Body of pancreas (tissue), 4 donors: Measurements from ENCODE around the gene METTL2A. TPM values are rescaled to one million over a fixed set of nuclear protein-coding genes. Genes with fewer than 3 reads are reported as not detected.
"Not testable (repeated sequence)": the region's sequence is repeated elsewhere in the genome, so short reads cannot be mapped to it uniquely, and the experiment has no call there.

Experiments
- ATAC-seq: fragments of 150-250 bp; one replicate; pipeline ENCODE4 v1.9.1; 2016
- DNase-seq, 4 donors: peaks; one replicate each; pipeline ENCODE4 v3.0.0-alpha.2; 2019
- H3K27ac ChIP-seq, 4 donors: fragments of 200-600 bp; sonication (generic); 1 replicate in 3 of 4; 2 replicates in 1 of 4; pipeline versions ENCODE4 v1.5.1 to v1.6.1; 2016 to 2019; ENCODE audit warnings: mild to moderate bottlenecking in 1 of 4, mixed read lengths in 1 of 4, moderate library complexity in 1 of 4
- H3K27me3 ChIP-seq, 2 donors: fragments of 200-600 bp; sonication (generic); one replicate each; pipeline ENCODE4 v1.6.0; 2016; ENCODE audit warnings: mild to moderate bottlenecking in 1 of 2
- H3K36me3 ChIP-seq, 2 donors: fragments of 200-600 bp; sonication (generic); replicated peaks in 1 of 2; 2 replicates each; pipeline ENCODE4 v1.5.1; 2016; ENCODE audit warnings: low read depth in 2 of 2; ENCODE audit not compliant: insufficient read depth in 1 of 2
- H3K4me1 ChIP-seq: fragments of 200-600 bp; sonication (generic); one replicate; pipeline ENCODE4 v1.6.0; 2016
- H3K4me3 ChIP-seq, 2 donors: fragments of 200-600 bp; sonication (generic); 1 replicate in 1 of 2; 2 replicates in 1 of 2; pipeline ENCODE4 v1.5.1; 2016 to 2019
- H3K9me3 ChIP-seq, 3 donors: fragments of 200-600 bp; sonication (generic); 1 replicate in 2 of 3; 2 replicates in 1 of 3; pipeline ENCODE4 v1.5.1; 2016
- CTCF ChIP-seq, 7 experiments: fragments of 450-650 bp in 4 of 7; fragments of 200-600 bp in 3 of 7; sonication (generic) in 3 of 7; IDR thresholded peaks; one replicate each; pipeline ENCODE4 v1.5.1; 2016 to 2019; ENCODE audit warnings: antibody characterized with exemption in 7 of 7
- POLR2A ChIP-seq, 3 donors: fragments of 450-650 bp; IDR thresholded peaks; one replicate each; pipeline ENCODE4 v1.6.1; 2016; ENCODE audit warnings: antibody characterized with exemption in 3 of 3, mild to moderate bottlenecking in 2 of 3
- WGBS, 2 donors: methylation state at CpG; one replicate each; pipeline ENCODE4 v1.1.5; 2017; 5-methylcytosine and 5-hydroxymethylcytosine counted together
- intact Hi-C: fragments of 100-400 bp; cut with DNase I; formaldehyde crosslinking; loops from one replicate; pipeline ENCODE4 v1.15.1; 2023
- total RNA-seq, 2 donors: library from RNA; depleted of rRNA; stranded (reverse); fragments of >200 nt; gene quantifications; one replicate each; pipeline ENCODE4 v1.1.0, GENCODE V29; 2016

Gene METTL2A
- total RNA-seq, 2 donors from 2014 or later, result 0.99 to 14.0 TPM

GRCh38 chr17:62444063-62444462 lies 20.4 kb downstream of the METTL2A start:
- ATAC-seq, result no peak
- TF ChIP-seq POLR2A (IDR thresholded peaks at IDR 0.05) (no peak), CTCF (IDR thresholded peaks at IDR 0.05) (no peak)
- H3K9me3 ChIP-seq, result no peaks in the 10 kb centered on the region
- 96 to 100% methylated on average over 4 of the region's 4 CpGs for WGBS, 2 donors
- intact Hi-C loops, result no loop called here
- no peak overlapping the region for H3K4me3 ChIP-seq
- no peaks in the 10 kb centered on the region for H3K27me3 ChIP-seq
- H3K27ac ChIP-seq, result no peak overlapping the region
- H3K4me1 ChIP-seq, result no peaks in the 10 kb centered on the region
- peaks cover 0 to 14% of the 10 kb centered on the region in 2 donors for H3K36me3 ChIP-seq
- DNase-seq, result no peak

GRCh38 chr17:62445791-62446190 lies 22.1 kb downstream of the METTL2A start:
- intact Hi-C loops, H3K27ac ChIP-seq, H3K27me3 ChIP-seq, ATAC-seq, H3K36me3 ChIP-seq, H3K9me3 ChIP-seq, DNase-seq, H3K4me1 ChIP-seq, H3K4me3 ChIP-seq: not testable (repeated sequence)
- 91 to 92% methylated on average over 4 of the region's 4 CpGs for WGBS, 2 donors

- H3K27me3 ChIP-seq, H3K4me1 ChIP-seq, DNase-seq, H3K27ac ChIP-seq, intact Hi-C loops, H3K4me3 ChIP-seq, ATAC-seq, H3K36me3 ChIP-seq, H3K9me3 ChIP-seq: not testable (repeated sequence)
- WGBS, 2 donors, result 67 to 92% methylated on average over 4 of the region's 4 CpGs
Observed at GRCh38 chr17:62452195-62452594, 28.5 kb downstream of the METTL2A start.

GRCh38 chr17:62453041-62453440 lies 29.3 kb downstream of the METTL2A start:
- H3K27ac ChIP-seq, H3K27me3 ChIP-seq, H3K9me3 ChIP-seq, H3K36me3 ChIP-seq, ATAC-seq, H3K4me1 ChIP-seq, intact Hi-C loops, H3K4me3 ChIP-seq, DNase-seq: not testable (repeated sequence)
- WGBS, 2 donors, result 68 to 74% methylated on average over 4 to 5 of the region's 5 CpGs

- ATAC-seq, result not testable (repeated sequence)
- WGBS, 2 donors, result 72 to 84% methylated on average over 4 of the region's 4 CpGs
Observed at GRCh38 chr17:62453656-62454055, 30.0 kb downstream of the METTL2A start.

GRCh38 chr17:62454111-62454510 lies 30.4 kb downstream of the METTL2A start:
- WGBS, 2 donors, result 65 to 84% methylated on average over 3 of the region's 3 CpGs
- H3K4me1 ChIP-seq, H3K4me3 ChIP-seq, H3K9me3 ChIP-seq, H3K27me3 ChIP-seq, ATAC-seq, intact Hi-C loops, H3K27ac ChIP-seq, DNase-seq, H3K36me3 ChIP-seq: not testable (repeated sequence)

More at GRCh38 chr17:62453656-62454055, 30.0 kb downstream of the METTL2A start:
- H3K27ac ChIP-seq, intact Hi-C loops, DNase-seq, H3K27me3 ChIP-seq, H3K4me3 ChIP-seq, H3K4me1 ChIP-seq, H3K36me3 ChIP-seq, H3K9me3 ChIP-seq: not testable (repeated sequence)

- Histone ChIP-seq H3K4me3 (no peak overlapping the region), H3K27me3 (no peaks in the 10 kb centered on the region), H3K9me3 (no peaks in the 10 kb centered on the region), H3K27ac (no peak overlapping the region), H3K36me3 (no peaks in the 10 kb centered on the region), H3K4me1 (no peaks in the 10 kb centered on the region)
- WGBS, 2 donors, result 83 to 85% methylated on average over 7 of the region's 7 CpGs
- no peak for TF ChIP-seq CTCF (IDR thresholded peaks at IDR 0.05)
- TF ChIP-seq POLR2A (IDR thresholded peaks at IDR 0.05), result no peak
- DNase-seq (no peak), ATAC-seq (no peak)
- intact Hi-C loops, result no loop called here
Observed at GRCh38 chr17:62456016-62456415, 32.3 kb downstream of the METTL2A start.

- intact Hi-C loops, H3K36me3 ChIP-seq, H3K27ac ChIP-seq, H3K4me3 ChIP-seq, H3K27me3 ChIP-seq, H3K9me3 ChIP-seq, H3K4me1 ChIP-seq, DNase-seq, ATAC-seq: not testable (repeated sequence)
- 52 to 56% methylated on average over 10 of the region's 10 CpGs for WGBS, 2 donors
Observed at GRCh38 chr17:62458483-62458882, 34.8 kb downstream of the METTL2A start.

GRCh38 chr17:62464422-62464821 lies 40.7 kb downstream of the METTL2A start:
- H3K36me3 ChIP-seq, H3K9me3 ChIP-seq, H3K27ac ChIP-seq, H3K4me3 ChIP-seq, H3K27me3 ChIP-seq, H3K4me1 ChIP-seq, intact Hi-C loops, ATAC-seq, DNase-seq: not testable (repeated sequence)
- WGBS, 2 donors, result 76 to 86% methylated on average over 3 of the region's 3 CpGs

GRCh38 chr17:62465271-62465670 lies 41.6 kb downstream of the METTL2A start:
- H3K9me3 ChIP-seq, intact Hi-C loops, ATAC-seq, H3K36me3 ChIP-seq, H3K4me1 ChIP-seq, H3K27ac ChIP-seq, H3K4me3 ChIP-seq, H3K27me3 ChIP-seq, DNase-seq: not testable (repeated sequence)
- WGBS, 2 donors, result 88 to 94% methylated on average over 6 to 7 of the region's 7 CpGs
